Lung (tissue), 12 donors: ENCODE results near the gene PRKG1. TPM values are rescaled to one million over a fixed set of nuclear protein-coding genes. Genes with fewer than 3 reads are reported as not detected.
A peak's percentile ranks its signal among the peaks of the same experiment; 100 is the strongest.

ENCODE experiments used
- ATAC-seq: fragments of 200-7000 bp; cut with Tn5 transposase; one replicate; pipeline ENCODE4 v1.9.1; 2020; ENCODE audit warnings: moderate number of reproducible peaks; ENCODE audit not compliant: insufficient read depth, low FRiP score
- DNase-seq, 3 donors: peaks; one replicate each; pipeline ENCODE4 v3.0.0-alpha.2; 2013 to 2017
- H3K27ac ChIP-seq, 2 donors: one replicate each; pipeline ENCODE4 v1.5.1; 2013; ENCODE audit warnings: mild to moderate bottlenecking in 2 of 2, moderate library complexity in 2 of 2, control low read depth in 1 of 2, inconsistent platforms in 1 of 2, low read depth in 1 of 2, low read length in 1 of 2
- H3K27me3 ChIP-seq, 3 donors: one replicate each; pipeline ENCODE4 v1.5.1; 2013; ENCODE audit warnings: low read length in 2 of 3; ENCODE audit not compliant: control insufficient read depth in 3 of 3, insufficient read depth in 3 of 3
- H3K36me3 ChIP-seq, 4 donors: one replicate each; pipeline ENCODE4 v1.5.1; 2013; ENCODE audit warnings: low read length in 4 of 4, mild to moderate bottlenecking in 1 of 4, moderate library complexity in 1 of 4; ENCODE audit not compliant: control insufficient read depth in 4 of 4, insufficient read depth in 4 of 4
- H3K4me1 ChIP-seq, 5 donors: one replicate each; pipeline ENCODE4 v1.5.1; 2013; ENCODE audit warnings: low read length in 5 of 5, mild to moderate bottlenecking in 2 of 5, moderate library complexity in 1 of 5; ENCODE audit not compliant: control insufficient read depth in 5 of 5, insufficient read depth in 5 of 5
- H3K4me3 ChIP-seq: one replicate; pipeline ENCODE4 v1.5.1; 2013; ENCODE audit warnings: mild to moderate bottlenecking, control low read depth, moderate library complexity
- H3K9ac ChIP-seq, 2 donors: one replicate each; pipeline ENCODE4 v1.5.1; 2013; ENCODE audit warnings: low read length in 2 of 2, control low read depth in 1 of 2; ENCODE audit not compliant: insufficient read depth in 1 of 2
- H3K9me3 ChIP-seq, 4 donors: one replicate each; pipeline ENCODE4 v1.5.1; 2013; ENCODE audit warnings: low read length in 3 of 4, mild to moderate bottlenecking in 1 of 4, moderate library complexity in 1 of 4; ENCODE audit not compliant: control insufficient read depth in 4 of 4, insufficient read depth in 3 of 4
- WGBS, 2 donors: extraction: QIAGEN DNeasy Blood & Tissue Kit; methylation state at CpG; one replicate each; pipeline ENCODE4 v1.1.7; 2013; 5-methylcytosine and 5-hydroxymethylcytosine counted together
- polyA plus RNA-seq, 2 donors: library from polyadenylated mRNA; stranded (reverse); fragments of 200-250 nt; gene quantifications; one replicate each; pipeline ENCODE4 v1.2.1, GENCODE V29; 2013
- total RNA-seq, 2 donors: library from RNA; depleted of rRNA in 1 of 2; stranded (reverse); fragments of >200 nt in 1 of 2; gene quantifications; one replicate each; pipeline ENCODE4 v1.2.1, GENCODE V29; 2014 to 2021
- TF ChIP-seq, protein P1 (sequence below): IDR thresholded peaks from 2 replicates; pipeline ENCODE4 v1.5.1; 2012; ENCODE audit warnings: mild to moderate bottlenecking; ENCODE audit errors: control extremely low read depth, extremely low read depth
- donor health status: control.
- donor health status: control.
- donor health status: Bipolar disorder and iron deficiency.
- donor health status: healthy.
- donor health status: DM: yes; HTN: yes; CAD: no.

PRKG1 gene
- total and polyA plus RNA-seq, 4 donors, result 2.1 to 50.8 (median 15.1) TPM

DNA sequence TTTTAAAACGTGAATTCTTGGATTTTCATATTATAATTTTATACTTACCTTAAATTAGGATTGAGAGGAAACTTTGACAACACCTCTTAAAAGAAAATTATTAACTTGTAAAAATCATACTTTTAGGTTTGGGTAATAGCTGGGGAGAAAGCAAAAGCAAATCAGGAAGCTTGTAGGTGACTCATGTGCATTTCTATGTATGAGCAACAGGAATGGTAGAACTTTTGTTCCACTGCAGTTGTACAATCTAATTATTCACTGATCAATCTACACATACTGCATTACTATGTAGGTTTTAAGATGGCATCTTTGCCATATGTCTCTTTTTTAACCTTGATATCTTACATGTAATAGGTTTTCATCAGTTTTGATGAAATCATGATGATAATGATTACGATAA is 223.2 kb downstream of the PRKG1 start:
- DNase-seq (no peak), ATAC-seq (no peak)
- Histone ChIP-seq H3K9me3 (no peaks in the 10 kb centered on the region), H3K36me3 (no peaks in the 10 kb centered on the region), H3K4me1 (peaks cover 0 to 8% (median 6%) of the 10 kb centered on the region in 5 donors), H3K27me3 (no peaks in the 10 kb centered on the region), H3K9ac (no peak overlapping the region), H3K4me3 (no peak overlapping the region), H3K27ac (no peak overlapping the region)
- 94 to 99% methylated on average over 2 of the region's 2 CpGs for WGBS, 2 donors
- TF ChIP-seq, protein P1, sequence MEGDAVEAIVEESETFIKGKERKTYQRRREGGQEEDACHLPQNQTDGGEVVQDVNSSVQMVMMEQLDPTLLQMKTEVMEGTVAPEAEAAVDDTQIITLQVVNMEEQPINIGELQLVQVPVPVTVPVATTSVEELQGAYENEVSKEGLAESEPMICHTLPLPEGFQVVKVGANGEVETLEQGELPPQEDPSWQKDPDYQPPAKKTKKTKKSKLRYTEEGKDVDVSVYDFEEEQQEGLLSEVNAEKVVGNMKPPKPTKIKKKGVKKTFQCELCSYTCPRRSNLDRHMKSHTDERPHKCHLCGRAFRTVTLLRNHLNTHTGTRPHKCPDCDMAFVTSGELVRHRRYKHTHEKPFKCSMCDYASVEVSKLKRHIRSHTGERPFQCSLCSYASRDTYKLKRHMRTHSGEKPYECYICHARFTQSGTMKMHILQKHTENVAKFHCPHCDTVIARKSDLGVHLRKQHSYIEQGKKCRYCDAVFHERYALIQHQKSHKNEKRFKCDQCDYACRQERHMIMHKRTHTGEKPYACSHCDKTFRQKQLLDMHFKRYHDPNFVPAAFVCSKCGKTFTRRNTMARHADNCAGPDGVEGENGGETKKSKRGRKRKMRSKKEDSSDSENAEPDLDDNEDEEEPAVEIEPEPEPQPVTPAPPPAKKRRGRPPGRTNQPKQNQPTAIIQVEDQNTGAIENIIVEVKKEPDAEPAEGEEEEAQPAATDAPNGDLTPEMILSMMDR, result no peak

DNA sequence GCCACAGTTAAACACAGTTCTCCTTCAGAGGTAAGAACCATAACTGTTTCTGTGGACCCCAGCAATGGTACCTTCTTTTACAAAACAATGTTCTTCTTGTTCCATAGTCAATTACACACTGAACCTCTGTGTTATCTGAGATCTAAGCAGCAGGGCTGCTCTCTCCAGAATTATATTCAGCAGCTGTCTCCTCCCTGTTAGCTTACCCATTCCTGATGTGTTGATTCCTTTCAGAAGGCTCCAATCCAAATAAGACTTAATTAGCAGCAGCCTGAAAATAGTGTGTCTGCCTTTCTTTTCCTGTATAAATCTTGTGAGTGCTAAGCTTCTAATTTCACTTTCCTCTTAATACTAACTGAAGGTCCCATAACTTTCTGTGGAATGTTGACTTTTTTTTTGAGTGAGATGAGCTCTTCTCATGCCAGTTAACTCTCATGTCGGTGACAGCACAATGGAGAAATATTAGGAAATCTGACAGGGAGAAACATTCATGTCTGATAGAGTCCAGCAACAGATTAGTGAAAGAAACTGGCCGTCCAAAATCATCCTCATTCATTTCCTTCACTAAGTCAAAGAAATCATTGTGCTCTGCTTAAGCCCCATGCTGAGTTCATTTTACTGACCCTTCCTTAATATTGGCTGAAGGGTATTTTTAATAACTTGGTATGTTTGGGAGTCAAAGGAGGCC is 226.5 kb downstream of the PRKG1 start:
- no peak overlapping the region for H3K9ac ChIP-seq
- peak in 2 of 3 donors; percentile 23 to 30 for DNase-seq
- H3K36me3 ChIP-seq, result no peaks in the 10 kb centered on the region
- H3K27ac ChIP-seq, result peak overlapping the region in 1 of 2 donors; percentile 66
- H3K27me3 ChIP-seq, result no peaks in the 10 kb centered on the region
- 39 to 52% methylated on average over 2 of the region's 2 CpGs for WGBS, 2 donors
- no peak overlapping the region for H3K4me3 ChIP-seq
- H3K4me1 ChIP-seq, result peaks cover 2 to 8% (median 6%) of the 10 kb centered on the region in 5 donors
- no peaks in the 10 kb centered on the region for H3K9me3 ChIP-seq
- peak; percentile 15 for ATAC-seq
- TF ChIP-seq, protein P1, result no peak

DNA sequence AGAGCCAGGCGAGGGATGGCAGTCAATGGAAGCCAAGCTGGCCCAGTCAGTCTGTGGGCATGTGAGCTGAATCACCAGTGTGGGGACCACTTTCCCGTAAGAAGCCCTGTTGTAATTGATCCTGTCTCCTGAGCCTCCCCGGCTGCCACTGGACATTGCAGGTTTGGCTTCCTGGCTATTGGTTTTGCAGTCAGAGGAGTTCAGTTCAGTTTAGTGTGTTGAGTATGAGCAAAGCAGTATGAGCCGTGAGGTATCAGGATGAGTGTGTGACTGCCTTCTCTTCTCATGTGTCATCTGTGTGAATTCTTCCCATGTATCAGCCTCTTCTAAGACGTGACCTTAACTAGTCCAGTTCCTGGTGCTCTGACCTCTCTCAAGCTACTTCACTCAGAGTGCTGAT is 227.4 kb downstream of the PRKG1 start:
- Histone ChIP-seq H3K4me3 (no peak overlapping the region), H3K27ac (peak overlapping the region in 1 of 2 donors; percentile 4), H3K9me3 (no peaks in the 10 kb centered on the region), H3K36me3 (no peaks in the 10 kb centered on the region), H3K9ac (no peak overlapping the region), H3K4me1 (peaks cover 2 to 8% (median 6%) of the 10 kb centered on the region in 5 donors), H3K27me3 (no peaks in the 10 kb centered on the region)
- no peak for DNase-seq
- TF ChIP-seq, protein P1, result no peak
- WGBS, 2 donors, result 68 to 80% methylated on average over 5 of the region's 5 CpGs
- ATAC-seq, result peak; percentile 25

DNA sequence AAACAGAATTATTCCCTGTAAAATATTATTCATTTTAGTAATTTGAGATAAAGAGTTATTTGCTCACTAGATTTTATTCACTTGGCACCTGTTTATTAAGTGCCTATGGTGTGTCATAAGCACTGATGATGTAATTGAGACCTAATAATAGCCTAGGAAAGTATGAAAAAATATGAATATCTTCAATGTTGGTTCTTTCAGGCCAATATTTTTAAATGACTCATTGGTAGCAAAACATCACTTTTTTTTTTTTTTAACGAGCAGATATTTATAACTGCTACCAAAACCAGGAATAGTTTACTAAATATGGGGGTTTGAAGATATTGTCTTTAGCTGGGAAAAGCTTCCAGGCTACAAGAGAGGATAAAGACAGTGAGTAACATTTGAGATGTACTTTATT is 228.0 kb downstream of the PRKG1 start:
- WGBS, 2 donors, result 64 to 84% methylated on average over 1 of the region's 1 CpG
- H3K4me3 ChIP-seq, result no peak overlapping the region
- peaks cover 2 to 8% (median 6%) of the 10 kb centered on the region in 5 donors for H3K4me1 ChIP-seq

More for the DNA sequence above, 228.0 kb downstream of the PRKG1 start:
- DNase-seq (no peak), ATAC-seq (no peak)
- H3K27ac ChIP-seq, result no peak overlapping the region
- TF ChIP-seq, protein P1, result no peak
- H3K27me3 ChIP-seq, result no peaks in the 10 kb centered on the region
- H3K9ac ChIP-seq, result no peak overlapping the region
- H3K36me3 ChIP-seq, result no peaks in the 10 kb centered on the region
- no peaks in the 10 kb centered on the region for H3K9me3 ChIP-seq
